ENCODE results near the gene TAF5L. TPM values are rescaled to one million over a fixed set of nuclear protein-coding genes. Genes with fewer than 3 reads are reported as not detected.
"Not testable (repeated sequence)": the region's sequence is repeated elsewhere in the genome, so short reads cannot be mapped to it uniquely, and the experiment has no call there.

Gene TAF5L
- total RNA-seq, 1 donor from 2014 or later, result 24.4 TPM

GRCh38 chr1:229599218-229599954, 26.5 kb downstream of the TAF5L start:
- H3K4me1 Mint-ChIP-seq, result no peaks in the 10 kb centered on the region
- no peaks in the 10 kb centered on the region for H3K9me3 Mint-ChIP-seq
- POLR2A ChIA-PET, result interaction anchor here (0.8 kb wide), 1 partner anchor 42 kb away, joined by 3 read pairs; no protein-coding TSS in a partner anchor
- H3K36me3 Mint-ChIP-seq (ENCODE audit: low read depth), result peaks cover 72% of the 10 kb centered on the region
- ATAC-seq (ENCODE audit: low read depth), result no peak
- DNase-seq, result no peak
- no peak overlapping the region for H3K27ac Mint-ChIP-seq
- no peak for TF ChIP-seq CTCF (IDR thresholded peaks at IDR 0.05)
- intact Hi-C loops (cut with micrococcal nuclease), result no loop called here
- CTCF ChIA-PET, result no interaction called here
- no peak overlapping the region for H3K4me3 Mint-ChIP-seq
- H3K27me3 Mint-ChIP-seq, result no peaks in the 10 kb centered on the region

- Mint-ChIP-seq H3K4me3 (no peak overlapping the region), H3K9me3 (no peaks in the 10 kb centered on the region), H3K36me3 (ENCODE audit: low read depth) (peaks cover 76% of the 10 kb centered on the region), H3K27me3 (no peaks in the 10 kb centered on the region), H3K27ac (no peak overlapping the region), H3K4me1 (no peaks in the 10 kb centered on the region)
- ChIA-PET CTCF (no interaction called here), POLR2A (no interaction called here)
- intact Hi-C loops (cut with micrococcal nuclease), result no loop called here
- ATAC-seq (ENCODE audit: low read depth) (no peak), DNase-seq (no peak)
- no peak for TF ChIP-seq CTCF (IDR thresholded peaks at IDR 0.05)
Measured at GRCh38 chr1:229597877-229598276, 28.0 kb downstream of the TAF5L start.

- Mint-ChIP-seq H3K36me3 (ENCODE audit: low read depth) (peaks cover 75% of the 10 kb centered on the region), H3K27me3 (no peaks in the 10 kb centered on the region), H3K4me1 (no peaks in the 10 kb centered on the region), H3K9me3 (no peaks in the 10 kb centered on the region), H3K4me3 (no peak overlapping the region), H3K27ac (no peak overlapping the region)
- ATAC-seq (ENCODE audit: low read depth), result no peak
- no peak for TF ChIP-seq CTCF (IDR thresholded peaks at IDR 0.05)
- ChIA-PET CTCF (interaction anchor here (0.8 kb wide), 1 partner anchor 23 kb away, joined by 3 read pairs; no protein-coding TSS in a partner anchor), POLR2A (interaction anchor here (0.9 kb wide), 1 partner anchor 39 kb away, joined by 3 read pairs; the partner anchor contains the start of gene ABCB10)
- intact Hi-C loops (cut with micrococcal nuclease), result no loop called here
- no peak for DNase-seq
Measured at GRCh38 chr1:229596925-229597699, 28.8 kb downstream of the TAF5L start.

- ATAC-seq (ENCODE audit: low read depth); H3K27ac Mint-ChIP-seq; H3K27me3 Mint-ChIP-seq; H3K4me1 Mint-ChIP-seq; H3K9me3 Mint-ChIP-seq; H3K4me3 Mint-ChIP-seq; DNase-seq; intact Hi-C loops (cut with micrococcal nuclease); POLR2A ChIA-PET; CTCF ChIA-PET: not testable (repeated sequence)
- H3K36me3 Mint-ChIP-seq (ENCODE audit: low read depth), result peaks cover 70% of the 10 kb centered on the region
Measured at GRCh38 chr1:229595876-229596275, 30.0 kb downstream of the TAF5L start.

GRCh38 chr1:229594227-229595008, 31.5 kb downstream of the TAF5L start:
- POLR2A ChIA-PET, result interaction anchor here (0.6 kb wide), 1 partner anchor 41 kb away, joined by 4 read pairs; no protein-coding TSS in a partner anchor
- CTCF ChIA-PET, result no interaction called here
- H3K27ac Mint-ChIP-seq, result no peak overlapping the region
- ATAC-seq (ENCODE audit: low read depth), result no peak
- H3K4me3 Mint-ChIP-seq, result no peak overlapping the region
- H3K9me3 Mint-ChIP-seq, result no peaks in the 10 kb centered on the region
- TF ChIP-seq CTCF (IDR thresholded peaks at IDR 0.05), result no peak
- peaks cover 63% of the 10 kb centered on the region for H3K36me3 Mint-ChIP-seq (ENCODE audit: low read depth)
- H3K27me3 Mint-ChIP-seq, result no peaks in the 10 kb centered on the region
- intact Hi-C loops (cut with micrococcal nuclease), result no loop called here
- no peaks in the 10 kb centered on the region for H3K4me1 Mint-ChIP-seq
- DNase-seq, result no peak

Data from activated B cell treated with CpG ODN at 0.5 μM for 24 hours (primary cell).